Right lobe of liver (tissue), 4 donors: ENCODE data around the gene MAP3K5.

Experiments used
- CTCF ChIP-seq, 4 donors: fragments of 200-600 bp in 3 of 4; fragments of 450-650 bp in 1 of 4; IDR thresholded peaks; one replicate each; pipeline versions ENCODE4 v1.5.1 to v1.8.0; 2016 to 2022; ENCODE audit warnings: antibody characterized with exemption in 4 of 4, mild to moderate bottlenecking in 2 of 4
- POLR2A ChIP-seq: fragments of 450-650 bp; IDR thresholded peaks from one replicate; pipeline ENCODE4 v1.6.1; 2017; ENCODE audit warnings: antibody characterized with exemption, mild to moderate bottlenecking
- donor health status: DM: no; HTN: no; CAD: no.
- donor health status: DM: no; HTN: no; CAD: no.
- donor health status: DM: no; HTN: yes; CAD: no.

GRCh38 chr6:136624347-136624746, 167.9 kb downstream of the MAP3K5 start:
- TF ChIP-seq CTCF (IDR thresholded peaks at IDR 0.05), result no peak
- no peak for TF ChIP-seq POLR2A
